GM18870 (cell line): ENCODE measurements around the gene ABCB6.

Source experiments
- ATAC-seq: cut with Tn5 transposase; IDR thresholded peaks from one replicate; pipeline ENCODE4 v1.9.1; 2021; ENCODE audit warnings: moderate library complexity; ENCODE audit not compliant: unreplicated experiment

Gene ABCB6

GRCh38 chr2:219245899-219246230 is 27.1 kb upstream of the ABCB6 start:
- ATAC-seq: no peak

GRCh38 chr2:219245148-219245898 is 26.6 kb upstream of the ABCB6 start, which contains the start of the genes GLB1L and STK16:
Gene GLB1L, minus strand, starts transcription at chr2:219245444. Its CDS starts 1,871 bp downstream, at chr2:219243573.
Gene STK16, plus strand, starts transcription at chr2:219245479. Its CDS starts 521 bp downstream, at chr2:219246000.
- ATAC-seq: peak; percentile 51

- no peak for ATAC-seq
These were observed 26.0 kb upstream of the ABCB6 start for GRCh38 chr2:219244789-219245147.

- ATAC-seq: no peak
These were observed 24.6 kb upstream of the ABCB6 start for GRCh38 chr2:219243291-219243761.

GRCh38 chr2:219234331-219234730 is 15.6 kb upstream of the ABCB6 start:
- no peak for ATAC-seq

- ATAC-seq: no peak
These were observed 11.3 kb upstream of the ABCB6 start for GRCh38 chr2:219230059-219230540.

GRCh38 chr2:219229305-219230058 is 10.7 kb upstream of the ABCB6 start, which contains the start of the genes ANKZF1 and ATG9A:
Gene ANKZF1, plus strand, starts transcription at chr2:219229806. Its CDS starts 452 bp downstream, at chr2:219230258.
Gene ATG9A, minus strand, starts transcription at chr2:219229636. Its CDS starts 1,612 bp downstream, at chr2:219228024.
- ATAC-seq: peak; percentile 92

- ATAC-seq: no peak
These were observed 10.2 kb upstream of the ABCB6 start for GRCh38 chr2:219228911-219229304.

GRCh38 chr2:219228041-219228910 is 9.5 kb upstream of the ABCB6 start:
- no peak for ATAC-seq

- no peak for ATAC-seq
These were observed 6.6 kb upstream of the ABCB6 start for GRCh38 chr2:219225350-219225749.

- no peak for ATAC-seq
These were observed 5.3 kb upstream of the ABCB6 start for GRCh38 chr2:219223831-219224610.

GRCh38 chr2:219221957-219222518 is 3.3 kb upstream of the ABCB6 start:
- ATAC-seq: no peak

- ATAC-seq: no peak
These were observed 2.1 kb upstream of the ABCB6 start for GRCh38 chr2:219220652-219221402.

GRCh38 chr2:219219784-219220532 is 1.2 kb upstream of the ABCB6 start:
- no peak for ATAC-seq

- no peak for ATAC-seq
These were observed 484 bp downstream of the ABCB6 start for GRCh38 chr2:219218217-219218731.

- ATAC-seq: no peak
These were observed 2.2 kb downstream of the ABCB6 start for GRCh38 chr2:219216535-219216915.

GRCh38 chr2:219215871-219216534 is 2.8 kb downstream of the ABCB6 start:
- ATAC-seq: no peak

GRCh38 chr2:219214786-219215185 is 4.0 kb downstream of the ABCB6 start:
- no peak for ATAC-seq
